ENCODE data around the gene SLC35D3.

- TF ChIP-seq EGR1 (IDR thresholded peaks at IDR 0.05) (no peak), TAF1 (IDR thresholded peaks at IDR 0.05; ENCODE audit: low read depth) (no peak), MAX (IDR thresholded peaks at IDR 0.05) (no peak), RAD21 (IDR thresholded peaks at IDR 0.05; ENCODE audit: low read depth) (no peak), YY1 (IDR thresholded peaks at IDR 0.05; ENCODE audit: low read depth) (no peak), REST (IDR thresholded peaks at IDR 0.05; ENCODE audit: low read depth) (no peak), CREB1 (IDR thresholded peaks at IDR 0.05; ENCODE audit: low read depth) (no peak), EP300 (IDR thresholded peaks at IDR 0.05; ENCODE audit: borderline replicate concordance) (no peak)
Measured at GRCh38 chr6:136959471-136959891, 37.4 kb downstream of the SLC35D3 start.

All from Ishikawa (cell line).